Glutamatergic neuron (in vitro differentiated cells): Measurements from ENCODE around the gene CCDC93. TPM values are rescaled to one million over a fixed set of nuclear protein-coding genes. Genes with fewer than 3 reads are reported as not detected.
A peak's percentile ranks its signal among the peaks of the same experiment; 100 is the strongest.

Experiments
- DNase-seq: peaks from one replicate; pipeline ENCODE4 v3.0.0; 2022
- H3K27ac Mint-ChIP-seq: one replicate; pipeline ENCODE4 v1.8.0; 2020; ENCODE audit warnings: mild to moderate bottlenecking, mixed read lengths, inconsistent platforms; ENCODE audit not compliant: unreplicated experiment
- H3K27me3 Mint-ChIP-seq: one replicate; pipeline ENCODE4 v1.8.0; 2020; ENCODE audit warnings: mild to moderate bottlenecking, moderate library complexity, mixed read lengths, inconsistent platforms; ENCODE audit not compliant: unreplicated experiment
- H3K36me3 Mint-ChIP-seq: one replicate; pipeline ENCODE4 v1.8.0; 2020; ENCODE audit warnings: mild to moderate bottlenecking, mixed read lengths, inconsistent platforms; ENCODE audit not compliant: unreplicated experiment
- H3K4me1 Mint-ChIP-seq: one replicate; pipeline ENCODE4 v1.8.0; 2020; ENCODE audit warnings: mild to moderate bottlenecking, low read depth, mixed read lengths, inconsistent platforms; ENCODE audit not compliant: unreplicated experiment
- H3K4me3 Mint-ChIP-seq: one replicate; pipeline ENCODE4 v1.8.0; 2020; ENCODE audit warnings: mild to moderate bottlenecking, mixed read lengths, inconsistent platforms; ENCODE audit not compliant: unreplicated experiment
- H3K9me3 Mint-ChIP-seq: one replicate; pipeline ENCODE4 v1.8.0; 2020; ENCODE audit warnings: mild to moderate bottlenecking, moderate library complexity, mixed read lengths, inconsistent platforms; ENCODE audit not compliant: unreplicated experiment
- total RNA-seq: library from RNA; stranded (reverse); fragmentation: NEBNext Ultra II Directional; extraction: Animal tissue kit (Norgen Biotek cat#: 25700); gene quantifications from one replicate; pipeline ENCODE4 v1.2.1, GENCODE V29; 2021; ENCODE audit not compliant: unreplicated experiment
- TF ChIP-seq, protein P1 (sequence below): fragments of 200-600 bp; sonication (generic); IDR thresholded peaks from one replicate; pipeline ENCODE4 v1.5.0; 2021; ENCODE audit not compliant: partially characterized antibody, unreplicated experiment

The CCDC93 gene
- total RNA-seq, 1 donor from 2014 or later = 32.6 TPM

DNA sequence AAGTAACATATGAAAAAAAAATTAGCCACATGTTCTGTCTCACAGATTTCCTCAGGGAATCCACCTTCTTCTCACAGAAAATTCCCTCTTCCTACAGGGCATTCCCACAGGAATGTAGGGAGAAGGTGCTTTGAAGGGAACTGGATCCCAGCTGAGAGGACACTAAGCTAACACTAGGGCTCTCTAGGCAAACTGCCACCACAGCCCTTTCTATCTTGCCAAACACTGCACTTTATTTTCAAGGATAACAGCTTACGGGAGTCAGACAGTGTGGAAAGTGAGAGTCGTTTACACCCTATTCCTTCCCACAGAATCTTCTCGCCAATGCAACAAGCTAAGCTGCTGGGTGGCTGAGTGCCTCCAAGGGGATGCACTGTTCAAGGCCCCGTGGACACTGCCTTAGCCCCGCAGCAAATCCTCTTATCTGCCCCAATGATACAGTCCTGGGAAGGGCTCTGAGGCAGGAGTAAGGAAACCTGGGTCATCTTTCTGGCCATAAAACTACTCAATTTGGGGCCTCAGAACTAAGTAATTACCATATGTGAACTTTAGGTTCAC lies 76.9 kb downstream of the CCDC93 start:
- TF ChIP-seq, protein P1, sequence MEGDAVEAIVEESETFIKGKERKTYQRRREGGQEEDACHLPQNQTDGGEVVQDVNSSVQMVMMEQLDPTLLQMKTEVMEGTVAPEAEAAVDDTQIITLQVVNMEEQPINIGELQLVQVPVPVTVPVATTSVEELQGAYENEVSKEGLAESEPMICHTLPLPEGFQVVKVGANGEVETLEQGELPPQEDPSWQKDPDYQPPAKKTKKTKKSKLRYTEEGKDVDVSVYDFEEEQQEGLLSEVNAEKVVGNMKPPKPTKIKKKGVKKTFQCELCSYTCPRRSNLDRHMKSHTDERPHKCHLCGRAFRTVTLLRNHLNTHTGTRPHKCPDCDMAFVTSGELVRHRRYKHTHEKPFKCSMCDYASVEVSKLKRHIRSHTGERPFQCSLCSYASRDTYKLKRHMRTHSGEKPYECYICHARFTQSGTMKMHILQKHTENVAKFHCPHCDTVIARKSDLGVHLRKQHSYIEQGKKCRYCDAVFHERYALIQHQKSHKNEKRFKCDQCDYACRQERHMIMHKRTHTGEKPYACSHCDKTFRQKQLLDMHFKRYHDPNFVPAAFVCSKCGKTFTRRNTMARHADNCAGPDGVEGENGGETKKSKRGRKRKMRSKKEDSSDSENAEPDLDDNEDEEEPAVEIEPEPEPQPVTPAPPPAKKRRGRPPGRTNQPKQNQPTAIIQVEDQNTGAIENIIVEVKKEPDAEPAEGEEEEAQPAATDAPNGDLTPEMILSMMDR = no peak
- H3K27ac Mint-ChIP-seq = no peak overlapping the region
- H3K36me3 Mint-ChIP-seq = peaks cover 12% of the 10 kb centered on the region
- DNase-seq = no peak
- peaks cover 4% of the 10 kb centered on the region for H3K9me3 Mint-ChIP-seq
- no peak overlapping the region for H3K4me3 Mint-ChIP-seq
- no peaks in the 10 kb centered on the region for H3K27me3 Mint-ChIP-seq
- peaks cover 17% of the 10 kb centered on the region for H3K4me1 Mint-ChIP-seq

DNA sequence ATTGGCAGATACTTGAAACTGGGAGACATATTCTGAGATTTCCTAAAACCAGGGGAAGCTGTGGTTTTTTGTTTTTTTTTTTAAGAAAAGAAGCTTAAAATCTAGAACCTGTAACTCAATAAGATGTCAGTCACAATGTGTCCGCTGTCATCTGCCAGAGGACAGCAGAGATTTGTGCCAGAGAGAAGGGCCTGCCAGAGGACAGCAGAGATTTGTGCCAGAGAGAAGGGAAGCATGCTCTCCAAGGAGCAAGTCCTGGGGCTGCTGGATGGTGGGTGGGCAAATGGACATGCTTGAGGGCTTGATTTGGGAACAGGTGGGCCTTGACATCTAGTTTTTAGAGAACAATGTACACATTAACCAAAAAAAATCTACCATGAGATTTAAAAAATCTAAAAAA lies 77.9 kb downstream of the CCDC93 start:
- H3K4me1 Mint-ChIP-seq = peaks cover 10% of the 10 kb centered on the region
- DNase-seq = no peak
- H3K27me3 Mint-ChIP-seq = no peaks in the 10 kb centered on the region
- H3K4me3 Mint-ChIP-seq = no peak overlapping the region
- peaks cover 12% of the 10 kb centered on the region for H3K36me3 Mint-ChIP-seq
- peaks cover 4% of the 10 kb centered on the region for H3K9me3 Mint-ChIP-seq
- TF ChIP-seq, protein P1 = no peak
- H3K27ac Mint-ChIP-seq = no peak overlapping the region

DNA sequence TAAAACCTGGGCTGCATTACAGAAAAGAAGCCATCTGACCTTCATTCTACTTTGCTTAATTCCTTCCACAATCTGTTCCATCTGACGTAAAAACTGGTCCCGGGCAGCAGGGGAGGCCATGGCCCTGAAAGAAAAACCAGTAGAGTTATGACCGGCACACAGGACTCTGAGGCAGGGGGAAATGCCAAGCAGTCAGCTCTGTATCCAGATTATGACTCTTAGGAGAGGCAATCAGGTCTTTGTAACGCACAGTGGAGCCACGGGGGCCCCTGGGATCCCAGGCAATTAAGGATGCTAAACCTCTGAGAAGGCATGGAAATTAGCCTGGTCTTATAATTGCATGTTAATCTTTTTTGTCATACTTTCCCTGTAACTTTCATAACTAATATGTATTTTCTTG lies 78.4 kb downstream of the CCDC93 start:
- peak; percentile 36 for DNase-seq
- Mint-ChIP-seq H3K27ac (peak overlapping the region; percentile 74), H3K9me3 (peaks cover 4% of the 10 kb centered on the region), H3K4me1 (peaks cover 10% of the 10 kb centered on the region), H3K4me3 (no peak overlapping the region), H3K36me3 (peaks cover 10% of the 10 kb centered on the region), H3K27me3 (no peaks in the 10 kb centered on the region)
- TF ChIP-seq, protein P1 = no peak

DNA sequence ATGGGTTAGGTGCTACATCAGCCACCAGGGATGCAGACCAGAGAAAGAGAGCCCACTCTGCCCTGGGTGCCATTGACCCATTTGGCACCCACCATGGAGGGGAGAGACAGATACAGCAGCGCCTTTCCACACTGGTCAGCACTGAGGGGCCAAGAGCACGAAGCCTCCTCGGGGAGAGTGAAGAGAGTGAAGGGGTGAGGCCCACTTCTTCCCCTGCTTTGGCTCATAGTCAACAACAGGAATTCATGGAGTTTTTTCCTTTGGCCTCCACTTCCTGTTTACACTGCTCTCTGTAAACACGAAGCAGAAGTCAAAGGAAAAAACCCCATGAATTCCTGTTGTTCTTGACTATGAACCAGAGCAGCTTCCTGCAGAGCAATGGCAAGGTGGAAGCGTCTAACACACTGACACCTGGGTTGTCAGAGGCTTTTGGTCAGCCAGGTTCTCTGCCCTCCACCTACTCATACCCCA lies 80.0 kb downstream of the CCDC93 start:
- no peak overlapping the region for H3K27ac Mint-ChIP-seq
- DNase-seq = no peak
- H3K9me3 Mint-ChIP-seq = no peaks in the 10 kb centered on the region
- no peak overlapping the region for H3K4me3 Mint-ChIP-seq
- TF ChIP-seq, protein P1 = no peak
- no peaks in the 10 kb centered on the region for H3K36me3 Mint-ChIP-seq
- H3K27me3 Mint-ChIP-seq = no peaks in the 10 kb centered on the region
- peaks cover 10% of the 10 kb centered on the region for H3K4me1 Mint-ChIP-seq

DNA sequence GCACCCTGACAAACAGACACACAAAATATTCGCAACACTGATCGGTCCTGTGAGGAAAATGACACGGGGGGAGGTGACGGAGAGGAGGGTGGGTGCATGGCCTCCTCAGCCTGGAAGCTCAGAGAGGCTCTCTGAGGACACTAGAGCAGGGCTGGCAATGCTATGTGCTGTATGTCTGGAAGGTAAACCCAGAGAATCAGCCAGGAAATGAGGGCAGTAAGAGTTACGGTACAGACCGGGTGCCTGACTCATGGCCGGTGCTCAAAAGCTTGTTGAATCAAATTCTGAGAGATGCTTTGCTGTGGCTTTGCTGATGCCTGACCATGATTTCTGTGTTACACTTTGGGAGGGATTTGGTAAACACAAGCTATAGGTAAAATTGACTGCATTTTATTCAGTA lies 81.9 kb downstream of the CCDC93 start:
- TF ChIP-seq, protein P1 = no peak
- DNase-seq = no peak
- no peaks in the 10 kb centered on the region for H3K9me3 Mint-ChIP-seq
- H3K36me3 Mint-ChIP-seq = no peaks in the 10 kb centered on the region
- H3K4me3 Mint-ChIP-seq = no peak overlapping the region
- H3K27ac Mint-ChIP-seq = no peak overlapping the region
- peaks cover 10% of the 10 kb centered on the region for H3K4me1 Mint-ChIP-seq
- H3K27me3 Mint-ChIP-seq = no peaks in the 10 kb centered on the region
